HL-60 (cell line): ENCODE data around the gene NSMF.

ENCODE experiments used
- DNase-seq, 2 experiments: peaks; one replicate each; pipeline ENCODE4 v3.0.0-alpha.2; 2010 to 2020; ENCODE audit warnings: low read depth in 1 of 2, low spot score in 1 of 2
- H3K27ac ChIP-seq: fragments of 250-450 bp; sonication (Bioruptor Pico); replicated peaks from 2 replicates; pipeline ENCODE4 v1.5.1; 2020; ENCODE audit warnings: mild to moderate bottlenecking, moderate library complexity
- H3K27me3 ChIP-seq: fragments of 250-450 bp; sonication (Bioruptor Pico); 2 replicates; pipeline ENCODE4 v1.5.1; 2021; ENCODE audit warnings: mild to moderate bottlenecking, moderate library complexity; ENCODE audit not compliant: insufficient read depth, poor library complexity, severe bottlenecking
- H3K4me3 ChIP-seq: replicated peaks from 2 replicates; pipeline ENCODE4 v1.5.1; 2011; ENCODE audit warnings: mild to moderate bottlenecking, control low read depth, low read length; ENCODE audit not compliant: insufficient read depth
- CTCF ChIP-seq: IDR thresholded peaks from one replicate; pipeline ENCODE4 v1.5.1; 2011; ENCODE audit warnings: low read length, control low read depth, inconsistent platforms; ENCODE audit not compliant: insufficient read depth
- GABPA ChIP-seq: IDR thresholded peaks from 2 replicates; pipeline ENCODE4 v1.6.1; 2012; ENCODE audit warnings: low read depth
- POLR2AphosphoS5 ChIP-seq: IDR thresholded peaks from 2 replicates; pipeline ENCODE4 v1.6.1; 2012; ENCODE audit warnings: low read depth
- REST ChIP-seq: IDR thresholded peaks from 2 replicates; pipeline ENCODE4 v1.6.1; 2012; ENCODE audit warnings: low read depth; ENCODE audit not compliant: insufficient replicate concordance
- SPI1 ChIP-seq: IDR thresholded peaks from 2 replicates; pipeline ENCODE4 v1.6.1; 2012; ENCODE audit warnings: low read depth, mild to moderate bottlenecking, borderline replicate concordance

The NSMF gene

GRCh38 chr9:137426018-137426681 is 33.0 kb downstream of the NSMF start:
- no peak overlapping the region for H3K27ac ChIP-seq
- H3K4me3 ChIP-seq, result no peak overlapping the region
- no peaks in the 10 kb centered on the region for H3K27me3 ChIP-seq
- no peak for TF ChIP-seq POLR2AphosphoS5
- DNase-seq, result no peak

DNA sequence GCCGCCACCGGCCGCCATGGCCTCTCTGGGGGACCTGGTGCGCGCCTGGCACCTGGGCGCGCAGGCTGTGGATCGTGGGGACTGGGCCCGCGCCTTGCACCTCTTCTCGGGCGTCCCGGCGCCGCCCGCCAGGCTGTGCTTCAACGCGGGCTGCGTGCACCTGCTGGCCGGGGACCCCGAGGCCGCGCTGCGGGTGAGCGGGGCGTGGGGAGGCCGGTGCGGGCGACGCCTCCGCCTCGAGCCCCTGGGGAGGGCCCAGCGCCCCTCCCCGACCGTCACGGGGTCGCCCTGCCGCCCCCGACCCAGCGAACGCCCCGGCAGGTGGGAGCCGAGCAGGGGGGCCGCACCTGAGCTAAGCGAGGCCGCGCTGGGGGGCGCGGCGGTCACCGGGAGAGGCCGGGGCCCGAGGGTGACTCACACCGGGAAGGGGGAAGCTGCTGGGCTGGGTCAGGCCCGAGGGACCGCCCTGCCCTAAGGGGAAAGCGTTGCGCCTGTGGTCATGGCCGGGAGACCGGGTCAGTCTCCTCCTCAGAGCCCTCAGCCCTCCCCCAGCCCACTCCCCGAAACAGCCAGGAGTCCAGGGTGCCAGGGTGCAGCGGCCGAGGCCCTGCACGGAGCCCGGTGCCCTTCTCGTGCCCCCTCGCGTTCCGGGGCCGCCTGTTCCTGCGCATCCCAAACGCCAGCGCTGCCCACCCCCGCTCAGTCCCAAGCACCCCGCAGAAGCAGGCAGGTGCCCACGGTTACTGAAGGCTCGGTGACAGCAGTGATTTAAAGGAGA is 35.4 kb downstream of the NSMF start:
- Histone ChIP-seq H3K4me3 (peak overlapping the region; percentile 51), H3K27me3 (no peaks in the 10 kb centered on the region), H3K27ac (peak overlapping the region; percentile 4; the same call in 1 of the 2 replicates)
- DNase-seq, result peak; percentile 36 to 49
- TF ChIP-seq POLR2AphosphoS5 (no peak; the same call in 1 of the 2 replicates), REST (no peak), SPI1 (no peak), GABPA (no peak), CTCF (no peak)

DNA sequence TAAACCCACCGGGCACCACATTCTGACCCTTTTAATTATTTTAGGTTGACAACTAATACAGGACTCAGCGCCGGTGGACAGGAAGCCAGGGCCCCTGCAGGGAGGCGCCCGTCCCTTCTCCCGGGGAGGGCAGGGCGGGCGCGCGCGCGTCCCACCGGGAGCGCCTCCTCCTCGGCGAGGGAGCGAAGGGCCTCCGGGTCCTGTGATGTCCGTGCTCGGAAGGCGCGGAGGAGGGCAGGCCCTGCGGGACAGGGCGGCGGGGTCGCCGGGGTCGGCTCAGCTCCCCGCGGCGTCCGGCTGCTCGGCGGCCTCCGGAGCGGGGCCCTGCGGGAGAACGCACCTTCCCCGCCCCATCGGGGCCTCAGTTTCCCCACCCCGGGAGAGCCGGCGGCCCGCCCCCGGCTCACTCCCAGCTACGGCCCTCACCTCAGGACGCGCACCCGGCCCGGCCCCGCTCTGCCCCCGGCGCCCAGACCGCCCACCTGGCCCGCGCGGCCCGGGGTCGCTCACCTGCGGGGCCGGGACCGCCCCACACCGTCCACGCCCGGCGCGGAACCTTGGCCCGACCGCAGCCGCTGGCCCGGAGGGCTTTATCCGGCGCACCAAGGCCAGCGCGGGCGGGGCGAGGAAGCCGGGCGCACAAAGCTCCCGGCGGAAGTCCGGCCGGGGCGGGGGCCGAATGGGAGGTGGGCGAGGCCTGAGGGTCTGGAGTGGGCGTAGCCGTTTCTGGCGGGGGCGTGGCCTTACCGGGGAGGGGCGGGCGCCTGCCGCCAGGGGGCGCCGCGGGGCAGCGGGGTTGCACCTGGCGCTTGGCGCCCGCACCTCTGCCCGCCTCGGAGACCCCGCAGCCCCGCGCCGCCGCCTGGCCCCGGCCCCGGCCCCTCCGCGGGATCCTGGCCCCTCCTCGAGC is 36.3 kb downstream of the NSMF start, which contains the start of the genes EXD3 and NOXA1:
EXD3 (minus strand) TSS at position 559 of the 910 bp plus-strand sequence. CDS start 27,805 bp downstream, outside the sequence.
NOXA1 (plus strand) TSS at position 790 of the 910 bp plus-strand sequence. CDS start 137 bp downstream, outside the sequence.
- peak within 1 kb of the TSS; percentile 63 for H3K27ac ChIP-seq
- DNase-seq, result peak; percentile 85 to 93

More for the DNA sequence above, 36.3 kb downstream of the NSMF start, which contains the start of the genes EXD3 and NOXA1:
- peak; percentile 95 for TF ChIP-seq GABPA
- TF ChIP-seq REST, result no peak
- TF ChIP-seq POLR2AphosphoS5, result no peak; the same call in 1 of the 2 replicates
- 0 out of 2 replicates have a peak, but pooled peaks have one; percentile 20 for TF ChIP-seq SPI1
- TF ChIP-seq CTCF, result peak; percentile 35
- H3K4me3 ChIP-seq, result peak within 1 kb of the TSS; percentile 85
- no peaks in the 10 kb centered on the region for H3K27me3 ChIP-seq
